Sigmoid colon (tissue), 7 donors: ENCODE data around the gene BATF. TPM values are rescaled to one million over a fixed set of nuclear protein-coding genes. Genes with fewer than 3 reads are reported as not detected.

Experiments used
- DNase-seq: peaks from one replicate; pipeline ENCODE4 v3.0.0-alpha.2; 2019
- H3K27ac ChIP-seq, 4 donors: fragments of 200-600 bp; sonication (generic); one replicate each; pipeline ENCODE4 v1.5.1; 2016 to 2019; ENCODE audit warnings: mild to moderate bottlenecking in 1 of 4
- H3K27me3 ChIP-seq, 3 donors: fragments of 200-600 bp; sonication (generic); one replicate each; pipeline ENCODE4 v1.5.1; 2019; ENCODE audit warnings: mild to moderate bottlenecking in 1 of 3
- H3K36me3 ChIP-seq, 4 donors: fragments of 200-600 bp; sonication (generic); one replicate each; pipeline ENCODE4 v1.5.1; 2016 to 2019
- H3K4me1 ChIP-seq, 4 donors: fragments of 200-600 bp; sonication (generic); one replicate each; pipeline ENCODE4 v1.5.1; 2017 to 2019
- H3K4me3 ChIP-seq, 4 donors: fragments of 200-600 bp; sonication (generic); one replicate each; pipeline ENCODE4 v1.5.1; 2017 to 2019; ENCODE audit warnings: mild to moderate bottlenecking in 2 of 4, moderate library complexity in 1 of 4
- H3K9me3 ChIP-seq, 4 donors: fragments of 200-600 bp in 3 of 4; sonication (generic) in 3 of 4; one replicate each; pipeline versions ENCODE4 v1.5.1 to v1.6.1; 2013 to 2019
- EP300 ChIP-seq, 4 donors: sonication (generic); formaldehyde crosslinking; IDR thresholded peaks; one replicate each; pipeline ENCODE4 v1.6.1; 2017; ENCODE audit warnings: antibody characterized with exemption in 4 of 4
- POLR2A ChIP-seq, 2 donors: fragments of 450-650 bp; IDR thresholded peaks; one replicate each; pipeline ENCODE4 v1.6.1; 2016; ENCODE audit warnings: antibody characterized with exemption in 2 of 2, mild to moderate bottlenecking in 2 of 2, moderate library complexity in 2 of 2
- POLR2AphosphoS5 ChIP-seq, 4 donors: sonication (generic); formaldehyde crosslinking; IDR thresholded peaks; one replicate each; pipeline ENCODE4 v1.6.1; 2017; ENCODE audit warnings: antibody characterized with exemption in 4 of 4
- WGBS, 2 donors: extraction: QIAGEN DNeasy Blood & Tissue Kit; methylation state at CpG; one replicate each; pipeline ENCODE4 v1.1.7; 2013; 5-methylcytosine and 5-hydroxymethylcytosine counted together
- intact Hi-C: fragments of 100-400 bp; cut with DNase I; formaldehyde crosslinking; loops from one replicate; pipeline ENCODE4 v1.15.1; 2023
- polyA plus RNA-seq, 3 donors: library from polyadenylated mRNA; stranded (reverse); fragments of 200-250 nt; gene quantifications; one replicate each; pipeline ENCODE4 v1.2.3, GENCODE V29; 2013
- total RNA-seq, 4 donors: library from RNA; depleted of rRNA; stranded (reverse); fragments of >200 nt; gene quantifications; one replicate each; pipeline ENCODE4 v1.1.0, GENCODE V29; 2016
- TF ChIP-seq, protein P1 (sequence below), 4 experiments: fragments of 450-650 bp in 3 of 4; fragments of 200-600 bp in 1 of 4; IDR thresholded peaks; one replicate each; pipeline ENCODE4 v1.5.1; 2016 to 2019; ENCODE audit warnings: antibody characterized with exemption in 4 of 4, mild to moderate bottlenecking in 3 of 4, moderate library complexity in 2 of 4
- donor health status: healthy with polysubstance abuse.
- donor health status: Bipolar disorder and iron deficiency.
- donor health status: healthy.

BATF gene
- total and polyA plus RNA-seq, 7 donors = 1.6 to 17.1 (median 5.2) TPM; not detected in 1

DNA sequence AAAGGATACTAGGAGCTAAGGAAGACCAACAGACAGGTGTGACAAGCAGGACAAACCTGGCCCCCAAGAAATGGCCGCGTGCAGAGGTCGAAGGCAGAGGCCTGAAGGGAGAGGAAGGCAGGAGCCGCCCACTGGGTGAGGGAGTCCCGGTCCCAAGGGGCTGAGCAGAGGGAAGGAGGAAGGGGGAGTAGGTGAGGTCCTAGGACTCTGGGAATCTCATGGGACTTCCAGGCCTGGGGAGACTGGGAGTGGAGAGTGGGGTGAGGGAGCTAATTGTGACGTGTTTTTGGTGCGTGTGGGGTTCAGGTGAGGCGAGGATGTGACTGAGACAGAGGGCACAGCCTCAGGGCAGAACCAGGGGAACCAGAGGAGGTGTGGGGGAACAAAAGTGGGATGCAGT lies 44.5 kb downstream of the BATF start:
- Histone ChIP-seq H3K4me3 (no peak overlapping the region), H3K27me3 (peaks cover 0 to 4% (median 0%) of the 10 kb centered on the region in 3 donors), H3K9me3 (no peaks in the 10 kb centered on the region), H3K36me3 (no peaks in the 10 kb centered on the region), H3K4me1 (no peaks in the 10 kb centered on the region), H3K27ac (no peak overlapping the region)
- intact Hi-C loops = no loop called here
- no peak for TF ChIP-seq POLR2A (IDR thresholded peaks at IDR 0.05)
- no peak for TF ChIP-seq POLR2AphosphoS5 (IDR thresholded peaks at IDR 0.05)
- TF ChIP-seq EP300 (IDR thresholded peaks at IDR 0.05) = no peak
- TF ChIP-seq, protein P1, sequence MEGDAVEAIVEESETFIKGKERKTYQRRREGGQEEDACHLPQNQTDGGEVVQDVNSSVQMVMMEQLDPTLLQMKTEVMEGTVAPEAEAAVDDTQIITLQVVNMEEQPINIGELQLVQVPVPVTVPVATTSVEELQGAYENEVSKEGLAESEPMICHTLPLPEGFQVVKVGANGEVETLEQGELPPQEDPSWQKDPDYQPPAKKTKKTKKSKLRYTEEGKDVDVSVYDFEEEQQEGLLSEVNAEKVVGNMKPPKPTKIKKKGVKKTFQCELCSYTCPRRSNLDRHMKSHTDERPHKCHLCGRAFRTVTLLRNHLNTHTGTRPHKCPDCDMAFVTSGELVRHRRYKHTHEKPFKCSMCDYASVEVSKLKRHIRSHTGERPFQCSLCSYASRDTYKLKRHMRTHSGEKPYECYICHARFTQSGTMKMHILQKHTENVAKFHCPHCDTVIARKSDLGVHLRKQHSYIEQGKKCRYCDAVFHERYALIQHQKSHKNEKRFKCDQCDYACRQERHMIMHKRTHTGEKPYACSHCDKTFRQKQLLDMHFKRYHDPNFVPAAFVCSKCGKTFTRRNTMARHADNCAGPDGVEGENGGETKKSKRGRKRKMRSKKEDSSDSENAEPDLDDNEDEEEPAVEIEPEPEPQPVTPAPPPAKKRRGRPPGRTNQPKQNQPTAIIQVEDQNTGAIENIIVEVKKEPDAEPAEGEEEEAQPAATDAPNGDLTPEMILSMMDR (IDR thresholded peaks at IDR 0.05) = no peak
- WGBS, 2 donors = 82 to 88% methylated on average over 8 of the region's 8 CpGs
- no peak for DNase-seq

DNA sequence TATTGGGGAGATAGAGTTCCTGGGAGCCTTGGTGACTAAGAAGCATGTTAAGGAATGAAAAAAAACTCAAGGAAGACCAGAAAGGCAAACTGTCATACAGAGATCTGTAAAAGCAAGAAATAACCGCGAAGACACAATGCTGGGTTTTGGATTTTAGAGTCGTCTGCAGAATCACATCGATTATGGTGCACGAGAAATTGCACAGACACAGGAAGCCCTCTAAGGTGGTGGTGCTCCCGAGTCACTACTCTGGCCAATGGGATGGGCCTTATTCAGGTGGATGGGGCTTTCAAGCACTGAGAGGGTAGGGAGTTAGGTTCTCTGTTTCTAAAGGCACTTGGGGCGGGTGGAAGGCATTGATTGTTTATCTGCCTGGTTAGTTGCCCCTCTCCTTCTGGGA lies 45.9 kb downstream of the BATF start:
- Histone ChIP-seq H3K27me3 (peaks cover 0 to 4% (median 0%) of the 10 kb centered on the region in 3 donors), H3K4me1 (no peaks in the 10 kb centered on the region), H3K9me3 (no peaks in the 10 kb centered on the region), H3K4me3 (no peak overlapping the region), H3K27ac (no peak overlapping the region), H3K36me3 (no peaks in the 10 kb centered on the region)
- intact Hi-C loops = no loop called here
- WGBS, 2 donors = 90 to 91% methylated on average over 7 of the region's 7 CpGs
- DNase-seq = no peak
- no peak for TF ChIP-seq POLR2AphosphoS5 (IDR thresholded peaks at IDR 0.05)
- TF ChIP-seq POLR2A (IDR thresholded peaks at IDR 0.05) = no peak
- TF ChIP-seq, protein P1 (IDR thresholded peaks at IDR 0.05) = no peak
- no peak for TF ChIP-seq EP300 (IDR thresholded peaks at IDR 0.05)

DNA sequence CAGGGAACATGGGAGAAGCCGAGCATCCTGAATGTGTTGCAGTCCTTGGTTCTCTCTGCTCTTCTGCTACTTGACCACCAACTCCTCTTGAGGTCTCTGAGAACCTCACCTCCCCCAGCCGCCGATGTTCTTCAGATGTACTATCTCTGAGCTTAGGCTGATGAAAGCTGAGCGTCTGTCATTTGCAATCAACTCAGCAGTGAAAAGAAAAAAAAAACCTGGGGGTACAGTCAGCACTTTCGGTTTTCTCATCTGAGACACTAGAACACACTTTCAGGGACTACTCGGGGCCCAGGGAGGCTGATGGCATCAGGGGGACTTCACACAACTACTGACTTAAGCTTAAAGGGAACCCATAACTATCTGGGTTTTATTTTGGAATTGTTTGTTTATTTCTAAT lies 46.5 kb downstream of the BATF start:
- H3K27ac ChIP-seq = no peak overlapping the region

DNA sequence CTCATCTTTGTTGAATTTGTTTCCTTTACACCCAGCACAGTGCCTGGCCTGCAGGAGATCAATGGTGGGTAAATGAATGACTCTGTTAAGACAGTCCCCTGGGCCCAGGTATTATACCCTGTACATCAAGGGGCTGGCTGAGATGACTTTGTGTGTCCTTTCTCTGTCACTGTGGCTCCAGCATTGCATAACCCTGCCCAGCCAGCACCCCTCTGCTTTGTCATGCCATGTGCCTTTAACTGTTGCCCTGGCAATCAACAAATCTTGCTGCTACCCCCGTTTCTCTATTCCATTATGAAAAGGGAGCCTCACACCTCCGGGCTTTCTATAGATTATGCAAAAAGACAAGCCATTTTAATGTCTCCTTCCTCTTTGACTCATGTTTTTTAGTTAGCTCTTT lies 48.5 kb downstream of the BATF start:
- peaks cover 0 to 4% (median 0%) of the 10 kb centered on the region in 3 donors for H3K27me3 ChIP-seq
- no peak for DNase-seq
- no peaks in the 10 kb centered on the region for H3K36me3 ChIP-seq
- WGBS, 2 donors = 62 to 65% methylated on average over 2 of the region's 2 CpGs
- intact Hi-C loops = no loop called here
- H3K27ac ChIP-seq = no peak overlapping the region
- H3K9me3 ChIP-seq = no peaks in the 10 kb centered on the region
- TF ChIP-seq POLR2A (IDR thresholded peaks at IDR 0.05) (no peak), EP300 (IDR thresholded peaks at IDR 0.05) (no peak), POLR2AphosphoS5 (IDR thresholded peaks at IDR 0.05) (no peak)
- TF ChIP-seq, protein P1 (IDR thresholded peaks at IDR 0.05) = no peak
- H3K4me1 ChIP-seq = no peaks in the 10 kb centered on the region
- H3K4me3 ChIP-seq = no peak overlapping the region

More for the DNA sequence above, 46.5 kb downstream of the BATF start:
- intact Hi-C loops = no loop called here
- no peaks in the 10 kb centered on the region for H3K9me3 ChIP-seq
- TF ChIP-seq, protein P1 (IDR thresholded peaks at IDR 0.05) = no peak
- TF ChIP-seq EP300 (IDR thresholded peaks at IDR 0.05) (no peak), POLR2A (IDR thresholded peaks at IDR 0.05) (no peak), POLR2AphosphoS5 (IDR thresholded peaks at IDR 0.05) (no peak)
- no peak overlapping the region for H3K4me3 ChIP-seq
- DNase-seq = no peak
- WGBS, 2 donors = 86 to 89% methylated on average over 6 of the region's 6 CpGs
- H3K36me3 ChIP-seq = no peaks in the 10 kb centered on the region
- peaks cover 0 to 4% (median 0%) of the 10 kb centered on the region in 3 donors for H3K27me3 ChIP-seq
- H3K4me1 ChIP-seq = no peaks in the 10 kb centered on the region

DNA sequence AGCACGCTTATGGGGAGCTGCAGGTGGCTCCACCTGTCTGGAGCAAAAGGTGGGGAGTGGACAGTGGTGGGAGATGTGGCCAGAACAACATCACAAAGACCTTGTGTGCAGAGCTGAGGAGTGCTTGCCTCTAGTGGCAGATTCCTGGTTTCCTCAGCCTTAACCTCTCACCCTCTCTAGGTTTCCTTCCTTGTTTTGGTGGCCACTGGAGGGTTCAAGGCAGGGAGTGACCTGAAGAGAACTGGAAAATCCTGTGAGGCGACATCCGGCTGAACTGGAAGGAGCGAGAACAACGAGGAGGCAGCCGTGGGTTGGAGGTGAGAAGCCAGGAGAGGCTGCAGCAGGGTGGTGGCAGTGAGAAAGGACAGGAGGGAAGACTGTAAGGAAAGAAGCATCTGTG lies 49.8 kb downstream of the BATF start:
- Histone ChIP-seq H3K4me3 (no peak overlapping the region), H3K4me1 (peaks cover 0 to under 1% (median 0%) of the 10 kb centered on the region in 4 donors), H3K36me3 (no peaks in the 10 kb centered on the region), H3K27ac (no peak overlapping the region), H3K9me3 (no peaks in the 10 kb centered on the region), H3K27me3 (peaks cover 0 to 4% (median 0%) of the 10 kb centered on the region in 3 donors)
- TF ChIP-seq POLR2AphosphoS5 (IDR thresholded peaks at IDR 0.05) = no peak
- no peak for TF ChIP-seq EP300 (IDR thresholded peaks at IDR 0.05)
- TF ChIP-seq POLR2A (IDR thresholded peaks at IDR 0.05) = no peak
- TF ChIP-seq, protein P1 (IDR thresholded peaks at IDR 0.05) = no peak
- no peak for DNase-seq
- WGBS, 2 donors = 54 to 73% methylated on average over 6 of the region's 6 CpGs
- intact Hi-C loops = no loop called here
